GM10847 (cell line): ENCODE data around the gene PPP1CA.

Experiments
- POLR2A ChIP-seq: IDR thresholded peaks from 2 replicates; pipeline ENCODE4 v1.6.1; 2011; ENCODE audit not compliant: insufficient read length; ENCODE audit errors: extremely low read depth

The PPP1CA gene

GRCh38 chr11:67349457-67349856 is 52.2 kb downstream of the PPP1CA start:
- TF ChIP-seq POLR2A, result no peak

- TF ChIP-seq POLR2A, result no peak
These were observed 52.6 kb downstream of the PPP1CA start for GRCh38 chr11:67349036-67349435.
